HepG2 (cell line): ENCODE results near the gene TEX9. TPM values are rescaled to one million over a fixed set of nuclear protein-coding genes. Genes with fewer than 3 reads are reported as not detected.

Experiments used
- MAZ ChIP-seq, 2 experiments: sonication (generic) in 1 of 2; formaldehyde crosslinking in 1 of 2; IDR thresholded peaks; 2 replicates each; pipeline versions ENCODE4 v1.5.0 to v1.6.1; 2012 to 2020; ENCODE audit warnings: low read depth in 2 of 2, mild to moderate bottlenecking in 2 of 2, borderline replicate concordance in 1 of 2, improper control_type of control experiment in 1 of 2, low read length in 1 of 2, missing genetic modification reagents in 1 of 2, moderate library complexity in 1 of 2
- NRL ChIP-seq: sonication (generic); formaldehyde crosslinking; IDR thresholded peaks from 2 replicates; pipeline ENCODE4 v1.5.0; 2020; ENCODE audit warnings: missing genetic modification reagents, mild to moderate bottlenecking, moderate library complexity, borderline replicate concordance
- SKIL ChIP-seq: sonication (generic); formaldehyde crosslinking; IDR thresholded peaks from 2 replicates; pipeline ENCODE4 v1.8.0; 2022; ENCODE audit warnings: missing genetic modification reagents, mild to moderate bottlenecking, moderate library complexity, borderline replicate concordance
- ZBTB38 ChIP-seq: sonication (generic); formaldehyde crosslinking; IDR thresholded peaks from 2 replicates; pipeline ENCODE4 v1.5.1; 2020; ENCODE audit warnings: mild to moderate bottlenecking, missing genetic modification reagents
- ZKSCAN8 ChIP-seq: IDR thresholded peaks from 2 replicates; pipeline ENCODE4 v1.6.1; 2016; ENCODE audit warnings: borderline replicate concordance, missing genetic modification reagents, missing compliant biosample characterization
- ZNF281 ChIP-seq: sonication (generic); formaldehyde crosslinking; IDR thresholded peaks from 2 replicates; pipeline ENCODE4 v1.4.0; 2020; ENCODE audit warnings: missing genetic modification reagents, borderline replicate concordance
- ZNF678 ChIP-seq: sonication (generic); formaldehyde crosslinking; IDR thresholded peaks from 2 replicates; pipeline ENCODE4 v1.4.0; 2020; ENCODE audit warnings: mild to moderate bottlenecking, missing genetic modification reagents
- ZNF746 ChIP-seq: sonication (generic); formaldehyde crosslinking; IDR thresholded peaks from 2 replicates; pipeline ENCODE4 v1.8.0; 2022; ENCODE audit warnings: mild to moderate bottlenecking, missing genetic modification reagents
- polyA plus RNA-seq, 8 experiments: library from polyadenylated mRNA; depleted of rRNA in 3 of 8; stranded (reverse) in 7 of 8; unstranded in 1 of 8; fragments of >200 nt; fragmentation: Illumina TruSeq in 4 of 8; extraction: Trizol in 4 of 8; gene quantifications; 2 replicates each; pipeline versions ENCODE4 v1.2.1 to v1.2.3, GENCODE V29; 2011 to 2016; ENCODE audit warnings: low read depth in 4 of 8, missing spikeins in 1 of 8, mixed read lengths in 1 of 8; ENCODE audit not compliant: insufficient read depth in 1 of 8
- total RNA-seq, 5 experiments: library from RNA; depleted of rRNA; stranded (reverse); fragments of >200 nt; fragmentation: Illumina TruSeq; extraction: Trizol; gene quantifications; 2 replicates each; pipeline ENCODE4 v1.2.3, GENCODE V29; 2016; ENCODE audit warnings: low read depth in 1 of 5
- TF ChIP-seq, protein P1 (sequence below): fragments of 450-650 bp; IDR thresholded peaks from 2 replicates; pipeline ENCODE4 v1.6.1; 2017; ENCODE audit warnings: mild to moderate bottlenecking
- TF ChIP-seq, protein P2 (sequence below), 2 experiments: sonication (generic) in 1 of 2; formaldehyde crosslinking in 1 of 2; IDR thresholded peaks; 2 replicates each; pipeline versions ENCODE4 v1.4.0 to v1.6.1; 2016 to 2020; ENCODE audit warnings: borderline replicate concordance in 1 of 2, low read depth in 1 of 2, mild to moderate bottlenecking in 1 of 2, missing genetic modification reagents in 1 of 2
- TF ChIP-seq, protein P3 (sequence below): sonication (generic); formaldehyde crosslinking; IDR thresholded peaks from 2 replicates; pipeline ENCODE4; 2020; ENCODE audit warnings: missing genetic modification reagents, mild to moderate bottlenecking, borderline replicate concordance

TEX9 gene
- total and polyA plus RNA-seq, 2 of the 13 experiments (the other 11 are each of a cell fraction or from before 2014, with no cell fraction given): 0.82 to 6.9 TPM

DNA sequence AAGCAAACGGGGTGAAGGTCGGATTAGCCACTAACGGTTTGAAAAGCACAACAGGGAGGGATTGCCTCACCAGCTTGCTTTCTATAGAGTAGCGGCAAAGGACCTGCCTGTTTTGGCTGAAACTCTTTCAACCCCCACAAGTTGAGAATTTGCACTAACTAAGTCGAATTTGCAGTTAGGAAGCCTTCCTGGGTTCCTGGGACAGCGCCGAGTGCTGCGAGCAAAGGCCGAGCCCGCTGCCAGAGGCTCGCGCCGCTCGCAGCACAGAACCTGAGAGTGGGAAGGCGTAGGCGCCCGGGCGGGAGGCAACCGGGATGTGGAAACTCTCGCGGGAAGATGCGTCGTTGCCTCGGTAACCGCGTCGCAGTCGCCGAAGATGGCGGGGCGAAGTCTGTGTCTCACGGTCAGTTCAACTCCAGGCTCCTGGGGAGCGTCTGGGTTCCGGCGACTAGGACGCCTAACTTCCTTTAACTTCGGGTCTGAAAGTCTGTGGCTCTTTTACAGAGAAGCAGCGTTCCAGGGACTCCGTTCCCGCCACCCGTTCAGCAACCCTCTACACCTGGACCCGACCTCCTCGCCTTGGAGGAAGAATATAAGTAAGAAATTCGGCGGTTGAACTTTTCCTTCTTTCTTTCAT, at the start of gene TEX9 (continued):
- no peak for TF ChIP-seq SKIL (CRISPR knock-in tag)
- TF ChIP-seq, protein P1, sequence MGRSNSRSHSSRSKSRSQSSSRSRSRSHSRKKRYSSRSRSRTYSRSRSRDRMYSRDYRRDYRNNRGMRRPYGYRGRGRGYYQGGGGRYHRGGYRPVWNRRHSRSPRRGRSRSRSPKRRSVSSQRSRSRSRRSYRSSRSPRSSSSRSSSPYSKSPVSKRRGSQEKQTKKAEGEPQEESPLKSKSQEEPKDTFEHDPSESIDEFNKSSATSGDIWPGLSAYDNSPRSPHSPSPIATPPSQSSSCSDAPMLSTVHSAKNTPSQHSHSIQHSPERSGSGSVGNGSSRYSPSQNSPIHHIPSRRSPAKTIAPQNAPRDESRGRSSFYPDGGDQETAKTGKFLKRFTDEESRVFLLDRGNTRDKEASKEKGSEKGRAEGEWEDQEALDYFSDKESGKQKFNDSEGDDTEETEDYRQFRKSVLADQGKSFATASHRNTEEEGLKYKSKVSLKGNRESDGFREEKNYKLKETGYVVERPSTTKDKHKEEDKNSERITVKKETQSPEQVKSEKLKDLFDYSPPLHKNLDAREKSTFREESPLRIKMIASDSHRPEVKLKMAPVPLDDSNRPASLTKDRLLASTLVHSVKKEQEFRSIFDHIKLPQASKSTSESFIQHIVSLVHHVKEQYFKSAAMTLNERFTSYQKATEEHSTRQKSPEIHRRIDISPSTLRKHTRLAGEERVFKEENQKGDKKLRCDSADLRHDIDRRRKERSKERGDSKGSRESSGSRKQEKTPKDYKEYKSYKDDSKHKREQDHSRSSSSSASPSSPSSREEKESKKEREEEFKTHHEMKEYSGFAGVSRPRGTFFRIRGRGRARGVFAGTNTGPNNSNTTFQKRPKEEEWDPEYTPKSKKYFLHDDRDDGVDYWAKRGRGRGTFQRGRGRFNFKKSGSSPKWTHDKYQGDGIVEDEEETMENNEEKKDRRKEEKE: no peak
- TF ChIP-seq ZNF281 (CRISPR knock-in tag): no peak
- peak; percentile 65; the same call in 1 of the 2 replicates for TF ChIP-seq NRL
- no peak for TF ChIP-seq MAZ (IDR thresholded peaks at IDR 0.05; ENCODE audit: borderline replicate concordance, low read depth, low read length)
- peak; percentile 63; the same call in 1 of the 2 replicates for TF ChIP-seq MAZ (CRISPR knock-in tag; IDR thresholded peaks at IDR 0.05; ENCODE audit: low read depth)
- TF ChIP-seq ZNF678 (CRISPR knock-in tag): no peak
- TF ChIP-seq ZKSCAN8 (CRISPR knock-in tag): no peak
- TF ChIP-seq ZNF746 (CRISPR knock-in tag): no peak
- TF ChIP-seq, protein P2, sequence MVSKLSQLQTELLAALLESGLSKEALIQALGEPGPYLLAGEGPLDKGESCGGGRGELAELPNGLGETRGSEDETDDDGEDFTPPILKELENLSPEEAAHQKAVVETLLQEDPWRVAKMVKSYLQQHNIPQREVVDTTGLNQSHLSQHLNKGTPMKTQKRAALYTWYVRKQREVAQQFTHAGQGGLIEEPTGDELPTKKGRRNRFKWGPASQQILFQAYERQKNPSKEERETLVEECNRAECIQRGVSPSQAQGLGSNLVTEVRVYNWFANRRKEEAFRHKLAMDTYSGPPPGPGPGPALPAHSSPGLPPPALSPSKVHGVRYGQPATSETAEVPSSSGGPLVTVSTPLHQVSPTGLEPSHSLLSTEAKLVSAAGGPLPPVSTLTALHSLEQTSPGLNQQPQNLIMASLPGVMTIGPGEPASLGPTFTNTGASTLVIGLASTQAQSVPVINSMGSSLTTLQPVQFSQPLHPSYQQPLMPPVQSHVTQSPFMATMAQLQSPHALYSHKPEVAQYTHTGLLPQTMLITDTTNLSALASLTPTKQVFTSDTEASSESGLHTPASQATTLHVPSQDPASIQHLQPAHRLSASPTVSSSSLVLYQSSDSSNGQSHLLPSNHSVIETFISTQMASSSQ (IDR thresholded peaks at IDR 0.05; ENCODE audit: low read depth): no peak
- TF ChIP-seq, protein P2 (CRISPR knock-in tag; IDR thresholded peaks at IDR 0.05; ENCODE audit: borderline replicate concordance): no peak
- TF ChIP-seq, protein P3, sequence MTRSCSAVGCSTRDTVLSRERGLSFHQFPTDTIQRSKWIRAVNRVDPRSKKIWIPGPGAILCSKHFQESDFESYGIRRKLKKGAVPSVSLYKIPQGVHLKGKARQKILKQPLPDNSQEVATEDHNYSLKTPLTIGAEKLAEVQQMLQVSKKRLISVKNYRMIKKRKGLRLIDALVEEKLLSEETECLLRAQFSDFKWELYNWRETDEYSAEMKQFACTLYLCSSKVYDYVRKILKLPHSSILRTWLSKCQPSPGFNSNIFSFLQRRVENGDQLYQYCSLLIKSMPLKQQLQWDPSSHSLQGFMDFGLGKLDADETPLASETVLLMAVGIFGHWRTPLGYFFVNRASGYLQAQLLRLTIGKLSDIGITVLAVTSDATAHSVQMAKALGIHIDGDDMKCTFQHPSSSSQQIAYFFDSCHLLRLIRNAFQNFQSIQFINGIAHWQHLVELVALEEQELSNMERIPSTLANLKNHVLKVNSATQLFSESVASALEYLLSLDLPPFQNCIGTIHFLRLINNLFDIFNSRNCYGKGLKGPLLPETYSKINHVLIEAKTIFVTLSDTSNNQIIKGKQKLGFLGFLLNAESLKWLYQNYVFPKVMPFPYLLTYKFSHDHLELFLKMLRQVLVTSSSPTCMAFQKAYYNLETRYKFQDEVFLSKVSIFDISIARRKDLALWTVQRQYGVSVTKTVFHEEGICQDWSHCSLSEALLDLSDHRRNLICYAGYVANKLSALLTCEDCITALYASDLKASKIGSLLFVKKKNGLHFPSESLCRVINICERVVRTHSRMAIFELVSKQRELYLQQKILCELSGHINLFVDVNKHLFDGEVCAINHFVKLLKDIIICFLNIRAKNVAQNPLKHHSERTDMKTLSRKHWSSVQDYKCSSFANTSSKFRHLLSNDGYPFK (CRISPR knock-in tag): peak; percentile 96
- 0 out of 2 replicates have a peak, but pooled peaks have one; percentile 21 for TF ChIP-seq ZBTB38 (CRISPR knock-in tag)
